ENCODE measurements around the gene MORC4. TPM values are rescaled to one million over a fixed set of nuclear protein-coding genes. Genes with fewer than 3 reads are reported as not detected.
A peak's percentile ranks its signal among the peaks of the same experiment; 100 is the strongest.

Gene MORC4
- polyA plus RNA-seq, 2 of the 4 experiments (the other 2 are of a cell fraction): 75.7 to 98.2 TPM

- ChIA-PET POLR2A (interaction anchor here (0.7 to 1.3 kb wide), 4 partner anchors 39 to 733 kb away, joined by 3 to 5 read pairs (median 4); partner anchors contain the start of gene PRPS1), CTCF (interaction anchor here (0.6 to 4.5 kb wide), 42 partner anchors 10 to 823 kb away, joined by 3 to 48 read pairs (median 5); partner anchors contain the start of genes MORC4 and RIPPLY1)
- FAIRE-seq: no peak
- Histone ChIP-seq H3K27ac (peak overlapping the region; percentile 88 to 90), H3K4me1 (peaks cover 62% of the 10 kb centered on the region), H3K4me2 (peak overlapping the region; percentile 64), H3K4me3 (no peak overlapping the region), H3K9me3 (no peaks in the 10 kb centered on the region)
- peak; percentile 39 to 68 for DNase-seq (ENCODE audit: low read depth in 1 of 2, low spot score in 1 of 2)
- peak; percentile 80 to 83 for ATAC-seq
- 0% methylated on average over 3 of the region's 3 CpGs for WGBS (ENCODE audit: missing lambda C conversion rate)
- TF ChIP-seq HDAC2 (IDR thresholded peaks at IDR 0.05): no peak
- no peak for TF ChIP-seq SREBF2 (IDR thresholded peaks at IDR 0.05)
- TF ChIP-seq TFCP2L1 (CRISPR knock-in tag; IDR thresholded peaks at IDR 0.05): no peak
- no peak for TF ChIP-seq E2F6 (IDR thresholded peaks at IDR 0.05; ENCODE audit: borderline replicate concordance, low read depth)
- TF ChIP-seq BHLHE40 (IDR thresholded peaks at IDR 0.05; ENCODE audit: low read depth, low read length): no peak
- no peak for TF ChIP-seq ESRRA (IDR thresholded peaks at IDR 0.05; ENCODE audit: borderline replicate concordance, low read length)
- TF ChIP-seq HES2 (IDR thresholded peaks at IDR 0.05): no peak
- no peak for TF ChIP-seq POLR2A (IDR thresholded peaks at IDR 0.05; ENCODE audit: low read length)
- peak; percentile 79; the same call in 1 of the 2 replicates for TF ChIP-seq GATA3 (IDR thresholded peaks at IDR 0.05; ENCODE audit: borderline replicate concordance)
- TF ChIP-seq RARB (CRISPR knock-in tag; IDR thresholded peaks at IDR 0.05): no peak
- no peak for TF ChIP-seq TP53 (CRISPR knock-in tag; IDR thresholded peaks at IDR 0.05)
- no peak for TF ChIP-seq MAFK (IDR thresholded peaks at IDR 0.05; ENCODE audit: partially characterized antibody)
- no peak for TF ChIP-seq HMGXB4 (CRISPR knock-in tag; IDR thresholded peaks at IDR 0.05; ENCODE audit: borderline replicate concordance)
- no peak for TF ChIP-seq HEYL (CRISPR knock-in tag; IDR thresholded peaks at IDR 0.05)
- no peak for TF ChIP-seq NPAS2 (CRISPR knock-in tag; IDR thresholded peaks at IDR 0.05; ENCODE audit: borderline replicate concordance)
- no peak for TF ChIP-seq ELK1 (IDR thresholded peaks at IDR 0.05; ENCODE audit: low read depth, low read length)
- no peak for TF ChIP-seq CBX2 (IDR thresholded peaks at IDR 0.05; ENCODE audit: borderline replicate concordance, low read depth)
- TF ChIP-seq REST (IDR thresholded peaks at IDR 0.05): no peak
- no peak for TF ChIP-seq KDM5A (IDR thresholded peaks at IDR 0.05)
- TF ChIP-seq POLR2AphosphoS2 (conservative IDR thresholded peaks at IDR 0.05; ENCODE audit: low read length): no peak
- no peak for TF ChIP-seq NFE2L2 (conservative IDR thresholded peaks at IDR 0.05; ENCODE audit: low read length)
- peak; percentile 60; the same call in 1 of the 2 replicates for TF ChIP-seq KDM1A (IDR thresholded peaks at IDR 0.05; ENCODE audit: low read depth)
- no peak for TF ChIP-seq ATOH8 (CRISPR knock-in tag; IDR thresholded peaks at IDR 0.05; ENCODE audit: low read depth)
- TF ChIP-seq MAZ (IDR thresholded peaks at IDR 0.05; ENCODE audit: borderline replicate concordance, low read depth, low read length): no peak
- no peak for TF ChIP-seq ZFP36 (IDR thresholded peaks at IDR 0.05; ENCODE audit: borderline replicate concordance, partially characterized antibody)
- no peak for TF ChIP-seq PBX3 (IDR thresholded peaks at IDR 0.05)
- no peak for TF ChIP-seq EHF (CRISPR knock-in tag; IDR thresholded peaks at IDR 0.05)
- TF ChIP-seq FOSB (CRISPR knock-in tag; IDR thresholded peaks at IDR 0.05): no peak
- peak; percentile 77 for TF ChIP-seq JUNB (IDR thresholded peaks at IDR 0.05)
- TF ChIP-seq CTCF (IDR thresholded peaks at IDR 0.05): no peak
- no peak for TF ChIP-seq CHD2 (IDR thresholded peaks at IDR 0.05; ENCODE audit: low read length, partially characterized antibody)
Observed at GRCh38 chrX:106894978-106895452, 105.0 kb downstream of the MORC4 start.
